Heart left ventricle (tissue), 16 donors: ENCODE results near the gene DUS4L. TPM values are rescaled to one million over a fixed set of nuclear protein-coding genes. Genes with fewer than 3 reads are reported as not detected.
"Not testable (repeated sequence)": the region's sequence is repeated elsewhere in the genome, so short reads cannot be mapped to it uniquely, and the experiment has no call there.

Experiments
- ATAC-seq, 4 donors: fragments of 200-7000 bp; cut with Tn5 transposase; one replicate each; pipeline ENCODE4 v1.9.1; 2020 to 2022; ENCODE audit warnings: moderate library complexity in 4 of 4, mild to moderate bottlenecking in 3 of 4, moderate number of reproducible peaks in 1 of 4
- DNase-seq, 5 donors: peaks; one replicate each; pipeline ENCODE4 v3.0.0-alpha.2; 2020
- H3K27ac ChIP-seq, 12 donors: fragments of 200-600 bp; sonication (generic) in 4 of 12; one replicate each; pipeline versions ENCODE4 v1.5.0 to v1.8.0; 2016 to 2022; ENCODE audit warnings: mild to moderate bottlenecking in 2 of 12
- H3K27me3 ChIP-seq, 9 donors: fragments of 200-600 bp; sonication (generic) in 2 of 9; one replicate each; pipeline versions ENCODE4 v1.5.1 to v1.8.0; 2016 to 2022; ENCODE audit warnings: mild to moderate bottlenecking in 3 of 9
- H3K36me3 ChIP-seq, 9 donors: fragments of 200-600 bp; sonication (generic) in 2 of 9; one replicate each; pipeline versions ENCODE4 v1.5.0 to v1.8.0; 2018 to 2022; ENCODE audit warnings: mild to moderate bottlenecking in 2 of 9
- H3K4me1 ChIP-seq, 12 donors: fragments of 200-600 bp; sonication (generic) in 4 of 12; one replicate each; pipeline versions ENCODE4 v1.5.0 to v1.8.0; 2016 to 2022; ENCODE audit warnings: mild to moderate bottlenecking in 3 of 12
- H3K4me3 ChIP-seq, 12 donors: fragments of 200-600 bp; sonication (generic) in 4 of 12; one replicate each; pipeline versions ENCODE4 v1.5.0 to v1.8.0; 2017 to 2022; ENCODE audit warnings: mild to moderate bottlenecking in 9 of 12, moderate library complexity in 4 of 12
- H3K9me3 ChIP-seq, 12 donors: fragments of 200-600 bp; sonication (generic) in 4 of 12; one replicate each; pipeline versions ENCODE4 v1.5.0 to v1.8.0; 2016 to 2022; ENCODE audit warnings: mild to moderate bottlenecking in 1 of 12
- CTCF ChIP-seq, 12 donors: fragments of 200-600 bp; sonication (generic) in 4 of 12; IDR thresholded peaks; one replicate each; pipeline versions ENCODE4 v1.5.0 to v1.8.0; 2018 to 2022; ENCODE audit warnings: antibody characterized with exemption in 12 of 12, mild to moderate bottlenecking in 5 of 12
- POLR2A ChIP-seq, 2 donors: fragments of 450-650 bp; IDR thresholded peaks; one replicate each; pipeline ENCODE4 v1.6.1; 2017; ENCODE audit warnings: antibody characterized with exemption in 2 of 2, mild to moderate bottlenecking in 2 of 2, moderate library complexity in 2 of 2
- WGBS, 4 donors: extraction: QIAGEN DNeasy Blood & Tissue Kit in 2 of 4; methylation state at CpG; one replicate each; pipeline versions ENCODE4 v1.1.5 to v1.1.7; 2013 to 2018; 5-methylcytosine and 5-hydroxymethylcytosine counted together
- intact Hi-C, 10 donors: fragments of 100-400 bp; cut with DNase I; formaldehyde crosslinking; loops; one replicate each; pipeline versions ENCODE4 v1.11.1 to v1.14.2; 2022
- polyA plus RNA-seq, 2 donors: library from polyadenylated mRNA; stranded (reverse); fragments of 200-250 nt; gene quantifications; one replicate each; pipeline ENCODE4 v1.2.3, GENCODE V29; 2013
- total RNA-seq, 9 donors: library from RNA; depleted of rRNA in 2 of 9; stranded (reverse); fragments of >200 nt in 2 of 9; fragmentation: NEBNext Ultra II Directional in 3 of 9; extraction: Animal tissue kit (Norgen Biotek cat#: 25700) in 3 of 9; gene quantifications; one replicate each; pipeline versions ENCODE4 v1.1.0 to v1.2.4, GENCODE V29; 2016 to 2023
- donor health status: ischemic (EF 13 %, LVEDD 7.1; RV severe dilation, severe dysfunction).
- donor health status: healthy with polysubstance abuse.
- donor health status: DM: no; HTN: yes; CAD: no.
- donor health status: DM: no; HTN: no; CAD: no.
- donor health status: ischemic (EF 25% LVEDD 6.9; RV normal size, moderate dysfunction).
- donor health status: ischemic (EF 25% LVEDD 5.7; RV mildly dilated, moderate dysfunction).
- donor health status: healthy.
- donor health status: DM: yes; HTN: yes; CAD: no.
- donor health status: ischemic (EF 35%, LVEDD 5.7; RV mildly dilated, moderate dysfunction).
- donor health status: nonischemic (EF 11% LVEDD 7.7; RV severe dilation, severe dysfunction).
- donor health status: DM: yes; HTN: yes; CAD: no.
- donor health status: PGD.
- donor health status: ischemic (EF 29% LVEDD 5.4; RV normal size, mild dysfunction).
- donor health status: nonischemic (EF 23%, LVEDD 6.1; RV moderate dilation, normal function).

Gene DUS4L
- total and polyA plus RNA-seq, 11 donors = 4.5 to 11.7 (median 8.7) TPM

- Histone ChIP-seq H3K36me3 (peaks cover 0 to 18% (median 12%) of the 10 kb centered on the region in 9 donors), H3K27ac (no peak overlapping the region), H3K9me3 (peaks cover 0 to 13% (median 0%) of the 10 kb centered on the region in 12 donors), H3K27me3 (no peaks in the 10 kb centered on the region), H3K4me3 (no peak overlapping the region), H3K4me1 (peaks cover 0 to 11% (median 0%) of the 10 kb centered on the region in 12 donors)
- TF ChIP-seq CTCF (IDR thresholded peaks at IDR 0.05) = no peak
- no peak for TF ChIP-seq POLR2A (IDR thresholded peaks at IDR 0.05)
- intact Hi-C loops = no loop called here
- no peak for DNase-seq
- no peak for ATAC-seq
These were observed 33.0 kb upstream of the DUS4L start for GRCh38 chr7:107530751-107531150.

- Histone ChIP-seq H3K27ac (no peak overlapping the region), H3K4me1 (peaks cover 0 to 10% (median 0%) of the 10 kb centered on the region in 12 donors), H3K36me3 (peaks cover 0 to 20% (median under 1%) of the 10 kb centered on the region in 9 donors), H3K4me3 (no peak overlapping the region), H3K27me3 (no peaks in the 10 kb centered on the region), H3K9me3 (peaks cover 0 to 26% (median 0%) of the 10 kb centered on the region in 12 donors)
- DNase-seq (no peak), ATAC-seq (no peak)
- intact Hi-C loops = no loop called here
- no peak for TF ChIP-seq CTCF (IDR thresholded peaks at IDR 0.05)
- no peak for TF ChIP-seq POLR2A (IDR thresholded peaks at IDR 0.05)
These were observed 29.6 kb upstream of the DUS4L start for GRCh38 chr7:107534139-107534538.

- Histone ChIP-seq H3K9me3 (peaks cover 0 to 26% (median 0%) of the 10 kb centered on the region in 12 donors), H3K36me3 (peaks cover 0 to 39% (median 14%) of the 10 kb centered on the region in 9 donors)
- intact Hi-C loops, H3K4me3 ChIP-seq, H3K4me1 ChIP-seq, ATAC-seq, DNase-seq, H3K27ac ChIP-seq, H3K27me3 ChIP-seq: not testable (repeated sequence)
- WGBS, 4 donors = 90 to 96% (median 96%) methylated on average over 4 of the region's 4 CpGs
These were observed 26.5 kb upstream of the DUS4L start for GRCh38 chr7:107537228-107537627.

- Histone ChIP-seq H3K27me3 (no peaks in the 10 kb centered on the region), H3K4me3 (no peak overlapping the region), H3K9me3 (peaks cover 0 to 26% (median 0%) of the 10 kb centered on the region in 12 donors), H3K36me3 (peaks cover 0 to 39% (median 18%) of the 10 kb centered on the region in 9 donors), H3K4me1 (peaks cover 0 to 7% (median 0%) of the 10 kb centered on the region in 12 donors), H3K27ac (no peak overlapping the region)
- intact Hi-C loops = no loop called here
- no peak for TF ChIP-seq CTCF (IDR thresholded peaks at IDR 0.05)
- TF ChIP-seq POLR2A (IDR thresholded peaks at IDR 0.05) = no peak
- ATAC-seq (no peak), DNase-seq (no peak)
- WGBS, 4 donors = 64 to 84% (median 79%) methylated on average over 2 of the region's 2 CpGs
These were observed 25.8 kb upstream of the DUS4L start for GRCh38 chr7:107538001-107538400.

GRCh38 chr7:107543338-107543993 is 20.3 kb upstream of the DUS4L start:
- Histone ChIP-seq H3K9me3 (peaks cover 0 to 23% (median 11%) of the 10 kb centered on the region in 12 donors), H3K4me1 (no peaks in the 10 kb centered on the region), H3K36me3 (peaks cover 0 to 63% (median 56%) of the 10 kb centered on the region in 9 donors), H3K4me3 (no peak overlapping the region), H3K27ac (no peak overlapping the region), H3K27me3 (no peaks in the 10 kb centered on the region)
- TF ChIP-seq POLR2A (IDR thresholded peaks at IDR 0.05) (no peak), CTCF (IDR thresholded peaks at IDR 0.05) (no peak)
- intact Hi-C loops = no loop called here
- DNase-seq (no peak), ATAC-seq (peak in 3 of 4 donors; percentile 18 to 38 (median 20))
- 87 to 97% (median 91%) methylated on average over 5 of the region's 5 CpGs for WGBS, 4 donors
